ENCODE measurements around the gene MYO3B.

GRCh38 chr2:170247333-170247732, 69.4 kb downstream of the MYO3B start:
- TF ChIP-seq CTCF (conservative IDR thresholded peaks at IDR 0.05; ENCODE audit: low read depth, low read length) (no peak), EZH2 (IDR thresholded peaks at IDR 0.05; ENCODE audit: borderline replicate concordance, low read depth, low read length, poor library complexity, severe bottlenecking) (no peak)
